PFSK-1 (cell line): ENCODE results near the gene COL11A2.

ENCODE experiments used
- FOXP2 ChIP-seq: optimal IDR thresholded peaks from 2 replicates; pipeline ENCODE3; 2011; ENCODE audit warnings: borderline replicate concordance, control low read depth, inconsistent platforms; ENCODE audit not compliant: insufficient read depth; ENCODE audit errors: extremely low read length, extremely low read depth
- POLR2AphosphoS5 ChIP-seq: IDR thresholded peaks from 2 replicates; pipeline ENCODE4 v1.6.1; 2012; ENCODE audit warnings: low read depth, mild to moderate bottlenecking, control low read depth, low read length, moderate library complexity
- REST ChIP-seq, 2 experiments: IDR thresholded peaks; 2 replicates each; pipeline versions ENCODE4 v1.6.1 to v1.8.0; 2011 to 2012; ENCODE audit warnings: low read depth in 2 of 2, low read length in 2 of 2, control low read depth in 1 of 2, inconsistent platforms in 1 of 2, mild to moderate bottlenecking in 1 of 2, moderate library complexity in 1 of 2; ENCODE audit not compliant: insufficient read depth in 1 of 2
- SIN3A ChIP-seq: IDR thresholded peaks from 2 replicates; pipeline ENCODE4 v1.6.1; 2012; ENCODE audit warnings: mild to moderate bottlenecking, low read length, moderate library complexity, borderline replicate concordance; ENCODE audit not compliant: insufficient read depth
- TAF1 ChIP-seq: IDR thresholded peaks from 2 replicates; pipeline ENCODE4 v1.6.1; 2012; ENCODE audit warnings: low read length, control low read depth, borderline replicate concordance; ENCODE audit not compliant: insufficient read depth

Gene COL11A2

GRCh38 chr6:33175436-33176069, 16.7 kb downstream of the COL11A2 start:
- TF ChIP-seq TAF1 (no peak), POLR2AphosphoS5 (no peak), FOXP2 (no peak), SIN3A (no peak), REST (IDR thresholded peaks at IDR 0.05; ENCODE audit: insufficient read depth in 1 of 2, low read depth in 2 of 2, low read length in 2 of 2) (no peak)

GRCh38 chr6:33174784-33175183, 17.5 kb downstream of the COL11A2 start:
- TF ChIP-seq REST (IDR thresholded peaks at IDR 0.05; ENCODE audit: insufficient read depth in 1 of 2, low read depth in 2 of 2, low read length in 2 of 2) (no peak), SIN3A (no peak), TAF1 (no peak), POLR2AphosphoS5 (no peak), FOXP2 (no peak)

GRCh38 chr6:33173535-33174180, 18.6 kb downstream of the COL11A2 start:
- TF ChIP-seq FOXP2 (no peak), TAF1 (no peak), SIN3A (no peak), REST (IDR thresholded peaks at IDR 0.05; ENCODE audit: insufficient read depth in 1 of 2, low read depth in 2 of 2, low read length in 2 of 2) (no peak), POLR2AphosphoS5 (no peak)

GRCh38 chr6:33172688-33173534, 19.4 kb downstream of the COL11A2 start:
- no peak for TF ChIP-seq POLR2AphosphoS5
- no peak for TF ChIP-seq REST (IDR thresholded peaks at IDR 0.05; ENCODE audit: insufficient read depth in 1 of 2, low read depth in 2 of 2, low read length in 2 of 2)
- no peak for TF ChIP-seq SIN3A
- no peak for TF ChIP-seq TAF1
- no peak for TF ChIP-seq FOXP2
